AG10803 (cell line): ENCODE measurements around the gene PROM2.

Experiments
- DNase-seq: peaks from one replicate; pipeline ENCODE4 v3.0.0; 2010; ENCODE audit warnings: low read depth
- H3K4me3 ChIP-seq: 2 replicates; pipeline ENCODE4 v1.5.1; 2011; ENCODE audit warnings: mild to moderate bottlenecking, low read length, control low read depth
- CTCF ChIP-seq: conservative IDR thresholded peaks from 2 replicates; pipeline ENCODE4 v1.5.1; 2011; ENCODE audit warnings: mild to moderate bottlenecking, low read length, control low read depth, inconsistent platforms

The PROM2 gene

GRCh38 chr2:95313296-95314131, 39.3 kb downstream of the PROM2 start:
- H3K4me3 ChIP-seq = no peak overlapping the region
- TF ChIP-seq CTCF = no peak
- no peak for DNase-seq

- no peak for TF ChIP-seq CTCF
- H3K4me3 ChIP-seq = no peak overlapping the region
Observed at GRCh38 chr2:95314598-95314963, 40.3 kb downstream of the PROM2 start.

GRCh38 chr2:95314964-95315611, 40.8 kb downstream of the PROM2 start:
- TF ChIP-seq CTCF = peak; percentile 69
- DNase-seq = peak; percentile 45
- H3K4me3 ChIP-seq = no peak overlapping the region

More at GRCh38 chr2:95314598-95314963, 40.3 kb downstream of the PROM2 start:
- no peak for DNase-seq

- DNase-seq = peak; percentile 91
- no peak for TF ChIP-seq CTCF
- H3K4me3 ChIP-seq = no peak overlapping the region
Observed at GRCh38 chr2:95315801-95316411, 41.7 kb downstream of the PROM2 start.

- no peak overlapping the region for H3K4me3 ChIP-seq
- peak; percentile 95 for DNase-seq
- TF ChIP-seq CTCF = peak; percentile 47
Observed at GRCh38 chr2:95316466-95317122, 42.3 kb downstream of the PROM2 start.

- no peak overlapping the region for H3K4me3 ChIP-seq
- DNase-seq = no peak
- TF ChIP-seq CTCF = no peak
Observed at GRCh38 chr2:95317123-95317500, 42.9 kb downstream of the PROM2 start.
